Measurements from ENCODE around the gene NPPA.

Gene NPPA

DNA sequence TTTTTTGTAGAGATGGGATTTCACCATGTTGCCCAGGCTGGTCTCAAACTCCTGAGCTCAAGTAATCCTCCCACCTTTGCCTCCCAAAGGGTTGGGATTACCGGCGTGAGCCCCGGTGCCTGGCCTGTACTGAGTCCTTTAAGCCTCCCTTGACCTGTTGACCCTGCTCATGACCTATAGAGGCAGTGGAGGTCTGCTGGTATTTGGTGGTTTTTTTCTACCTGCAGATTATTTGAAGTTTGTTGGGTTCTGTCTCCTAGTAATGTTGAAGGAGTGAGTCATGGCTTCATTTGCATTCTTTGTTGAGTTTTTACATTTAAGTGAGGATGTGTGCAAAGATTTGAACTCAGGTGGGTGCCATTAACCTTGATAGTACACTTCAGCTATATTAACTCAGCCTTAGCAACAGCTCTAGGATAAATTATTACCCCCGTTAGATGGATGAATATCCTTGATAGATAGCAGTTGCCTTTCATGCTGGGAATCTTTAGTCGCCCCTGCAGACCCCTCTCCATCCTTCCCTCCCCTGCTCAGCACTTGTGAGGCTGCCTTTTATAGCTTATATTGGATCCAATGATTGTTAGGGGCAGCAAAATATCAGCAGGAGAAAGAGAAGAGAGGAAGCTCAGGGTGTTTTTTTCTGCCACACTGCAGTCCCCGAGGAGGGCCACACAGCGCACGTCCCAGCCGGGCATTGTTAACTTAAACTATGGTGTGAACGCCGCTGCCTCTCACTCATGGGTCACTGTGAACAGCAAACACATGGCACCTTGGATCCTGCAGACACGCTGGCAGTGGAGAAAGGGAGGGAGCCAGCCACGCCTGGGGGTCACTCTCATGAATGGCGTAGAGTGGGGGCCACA, 26.0 kb upstream of the NPPA start:
- FAIRE-seq: no peak

DNA sequence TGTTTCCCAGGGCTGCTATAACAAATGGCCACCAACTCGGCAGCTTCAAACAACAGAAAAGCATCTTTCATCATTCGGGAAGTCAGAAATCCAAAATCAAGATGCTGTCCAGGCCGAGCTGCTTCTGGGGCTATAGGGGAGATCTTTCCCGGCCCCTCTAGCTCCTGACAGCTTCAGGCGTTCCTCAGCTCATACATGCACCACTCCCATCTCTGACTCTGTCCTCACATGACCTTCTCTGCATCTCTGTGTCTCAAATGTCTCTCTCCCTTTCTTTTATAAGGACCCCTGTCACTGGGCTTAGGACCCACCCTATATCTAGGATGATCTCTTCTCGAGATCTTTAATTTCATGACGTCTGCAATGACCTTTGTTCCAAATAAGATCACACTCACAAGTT, 25.0 kb upstream of the NPPA start:
- FAIRE-seq: no peak

GRCh38 chr1:11869650-11870207, 22.1 kb upstream of the NPPA start:
- no peak for FAIRE-seq

DNA sequence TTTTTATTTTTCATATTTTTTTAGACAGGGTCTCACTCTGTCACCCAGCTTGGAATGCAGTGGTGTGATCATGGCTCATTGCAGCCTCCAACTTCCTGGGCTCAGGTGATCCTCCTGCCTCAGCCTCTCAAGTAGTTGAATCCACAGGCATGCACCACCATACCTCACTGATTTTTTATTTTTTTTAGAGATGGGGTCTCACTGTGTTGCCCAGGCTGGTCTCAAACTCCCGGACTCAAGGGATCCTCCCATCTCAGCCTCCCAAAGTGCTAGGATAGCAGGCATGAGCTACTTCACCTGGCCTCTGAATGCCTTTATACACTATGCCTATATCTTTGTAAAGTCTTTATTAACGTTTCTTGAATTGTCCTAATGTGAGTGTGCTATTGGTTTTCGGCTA, 21.5 kb upstream of the NPPA start:
- FAIRE-seq: no peak

DNA sequence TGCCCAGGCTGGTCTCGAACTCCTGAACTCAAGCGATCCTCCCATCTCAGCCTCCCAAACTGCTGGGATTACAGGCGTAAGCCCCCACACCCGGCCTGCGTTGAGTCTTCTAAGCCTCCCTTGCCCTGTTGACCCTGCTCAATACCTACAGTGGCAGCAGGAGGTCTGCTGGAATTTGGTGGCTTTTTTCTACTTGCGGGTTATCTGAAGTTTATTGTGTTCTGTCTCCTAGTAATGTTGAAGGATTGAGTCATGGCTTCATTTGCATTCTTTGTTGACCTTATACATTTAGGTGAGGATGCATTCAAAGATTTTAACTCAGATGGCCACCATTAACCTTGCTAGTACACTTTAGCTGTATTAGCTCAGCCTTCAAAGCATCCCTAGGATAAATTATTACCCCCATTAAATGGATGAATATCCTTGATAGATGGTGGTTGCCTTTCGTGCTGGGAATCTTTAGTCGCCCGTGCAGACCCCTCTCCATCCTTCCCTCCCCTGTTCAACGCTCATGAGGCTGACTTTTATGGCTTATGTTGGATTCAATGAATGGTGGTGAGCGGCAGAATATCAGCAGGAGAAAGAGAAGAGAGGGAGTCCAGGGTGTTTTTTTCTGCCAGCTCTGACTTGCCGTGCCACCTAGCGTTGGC, 20.9 kb upstream of the NPPA start:
- no peak for FAIRE-seq

DNA sequence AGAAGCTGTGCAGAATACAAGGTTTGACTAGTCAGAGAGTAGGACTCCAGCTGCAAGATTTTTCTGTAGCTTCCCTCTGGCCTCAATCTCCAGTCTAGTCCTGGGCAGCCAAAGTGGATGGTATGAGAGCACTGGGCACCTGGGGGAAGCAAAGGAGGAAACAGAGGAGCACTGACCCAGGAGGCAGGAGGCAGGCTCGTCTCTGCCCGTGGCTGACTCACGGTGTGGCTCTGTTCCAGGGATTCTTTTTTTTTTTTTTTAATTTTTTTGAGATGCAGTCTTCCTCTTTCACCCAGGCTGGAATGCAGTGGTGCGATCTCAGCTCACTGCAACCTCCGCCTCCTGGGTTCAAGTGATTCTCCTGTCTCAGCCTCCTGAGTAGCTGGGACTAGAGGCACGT, 15.3 kb upstream of the NPPA start:
- FAIRE-seq: no peak

DNA sequence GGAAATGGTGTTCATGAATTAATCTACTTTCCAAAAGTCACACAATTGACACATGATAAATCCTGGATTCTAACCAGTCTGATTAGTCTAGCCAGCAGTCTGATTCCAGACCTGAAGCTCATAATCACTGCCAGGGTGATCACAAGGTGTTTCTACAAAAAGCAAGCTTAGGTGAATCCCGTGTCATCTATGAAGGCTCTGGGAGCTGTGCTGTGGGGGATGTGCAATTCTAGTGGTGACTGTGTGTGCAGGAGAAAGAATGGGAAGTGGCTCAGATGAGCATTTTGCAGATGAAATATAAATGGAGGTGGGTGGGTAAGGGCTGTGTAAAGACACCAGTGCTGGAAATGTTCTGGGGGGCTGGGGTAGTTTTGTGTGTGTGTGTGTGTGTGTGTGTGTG, 13.0 kb upstream of the NPPA start:
- FAIRE-seq: no peak

- no peak for FAIRE-seq
Measured at GRCh38 chr1:11860083-11860482, 12.5 kb upstream of the NPPA start.

- no peak for FAIRE-seq
Measured at GRCh38 chr1:11858968-11859871, 11.6 kb upstream of the NPPA start.

DNA sequence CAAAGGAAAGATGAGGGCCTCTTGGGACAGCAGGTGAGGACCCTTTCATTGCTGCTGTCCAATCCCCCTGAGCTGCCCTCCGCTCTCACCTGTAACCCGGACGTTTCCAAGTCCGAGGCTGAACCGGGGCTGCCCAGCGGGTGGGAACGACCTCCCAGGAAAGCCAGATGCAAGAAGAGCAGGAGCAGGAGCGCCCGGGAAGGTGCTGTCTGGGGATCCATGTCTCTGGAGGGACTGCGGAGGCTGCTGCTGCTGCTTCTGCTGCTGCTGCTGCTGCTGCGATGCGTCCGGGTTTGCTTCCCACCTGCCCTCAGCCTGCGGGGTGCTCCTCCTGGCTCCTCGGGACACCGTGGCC, 11.0 kb upstream of the NPPA start, which contains the start of gene NPPB:
TSS of gene NPPB (minus strand) at position 333 of the 355 bp plus-strand sequence. CDS start at position 221, 112 bp downstream.
- FAIRE-seq: no peak

DNA sequence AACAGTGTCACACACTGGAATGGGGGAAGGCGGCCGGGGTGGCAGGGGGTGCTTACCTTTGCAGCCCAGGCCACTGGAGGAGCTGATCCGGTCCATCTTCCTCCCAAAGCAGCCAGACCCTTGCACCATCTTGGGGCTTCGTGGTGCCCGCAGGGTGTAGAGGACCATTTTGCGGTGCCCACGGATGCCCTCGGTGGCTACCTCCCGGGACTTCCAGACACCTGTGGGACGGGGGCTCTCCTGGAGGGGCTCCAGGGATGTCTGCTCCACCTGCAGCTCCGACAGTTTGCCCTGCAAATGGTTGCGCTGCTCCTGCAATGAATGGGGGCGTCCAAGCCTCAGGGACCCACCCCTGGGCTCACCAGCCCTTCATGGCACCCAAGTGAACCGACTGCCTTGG, 10.6 kb upstream of the NPPA start:
- FAIRE-seq: no peak

GRCh38 chr1:11857164-11857851, 9.7 kb upstream of the NPPA start:
- FAIRE-seq: no peak

DNA sequence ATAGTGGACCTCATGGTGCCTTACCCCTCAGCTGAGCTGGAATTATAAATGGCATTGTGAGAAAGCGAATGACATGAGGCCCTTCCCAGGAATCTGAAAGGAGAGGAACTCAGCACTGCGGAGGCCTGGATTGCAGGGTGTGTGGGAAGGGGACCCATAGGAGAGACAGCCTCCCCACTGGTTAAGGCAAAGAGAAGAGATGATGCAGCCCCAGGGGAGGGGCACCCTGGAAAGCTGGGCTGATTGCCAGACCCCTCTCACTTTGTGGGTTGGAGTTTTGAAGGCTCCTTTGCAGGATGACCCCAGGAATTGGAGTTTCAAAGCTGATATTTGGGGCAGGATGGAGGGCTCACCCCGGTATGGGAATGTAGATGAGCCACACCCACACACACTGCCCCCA, 9.1 kb upstream of the NPPA start:
- FAIRE-seq: no peak

DNA sequence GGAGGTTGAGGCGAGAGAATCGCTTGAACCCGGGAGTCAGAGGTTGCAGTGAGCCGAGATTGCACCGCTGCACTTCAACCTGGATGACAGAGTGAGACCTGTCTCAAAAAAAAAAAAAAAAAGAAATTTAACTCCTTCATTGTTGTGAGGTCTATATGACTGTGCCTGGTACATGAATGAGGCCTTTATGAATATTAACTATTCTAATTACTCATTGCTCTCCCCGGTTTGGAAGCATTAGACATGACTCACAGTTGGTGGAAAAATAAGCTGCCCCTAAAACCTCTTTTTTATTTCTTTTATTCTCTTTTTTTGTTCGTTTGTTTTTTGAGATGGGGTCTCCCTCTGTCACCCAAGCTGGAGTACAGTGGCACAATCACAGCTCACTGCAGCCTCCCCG, 7.8 kb upstream of the NPPA start:
- no peak for FAIRE-seq

DNA sequence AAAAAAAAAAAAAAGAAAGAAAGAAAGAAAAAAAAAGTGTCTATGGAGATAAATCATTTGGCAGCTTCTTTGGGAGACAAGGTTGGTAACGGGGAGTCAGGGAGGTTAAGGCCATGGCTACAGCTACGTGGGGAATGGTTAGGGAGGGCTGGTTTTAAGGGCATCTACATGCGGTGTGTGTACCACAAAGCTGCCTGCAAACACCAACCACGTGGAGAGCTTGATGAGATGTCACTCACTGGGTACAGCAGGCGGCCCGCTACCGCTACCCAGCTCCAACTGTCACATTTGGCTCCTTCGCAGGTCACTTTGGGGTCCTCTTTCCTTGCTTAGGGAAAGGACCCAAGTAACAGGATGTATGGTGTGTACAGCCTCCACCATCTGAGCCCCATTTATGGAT, 6.9 kb upstream of the NPPA start:
- FAIRE-seq: no peak

DNA sequence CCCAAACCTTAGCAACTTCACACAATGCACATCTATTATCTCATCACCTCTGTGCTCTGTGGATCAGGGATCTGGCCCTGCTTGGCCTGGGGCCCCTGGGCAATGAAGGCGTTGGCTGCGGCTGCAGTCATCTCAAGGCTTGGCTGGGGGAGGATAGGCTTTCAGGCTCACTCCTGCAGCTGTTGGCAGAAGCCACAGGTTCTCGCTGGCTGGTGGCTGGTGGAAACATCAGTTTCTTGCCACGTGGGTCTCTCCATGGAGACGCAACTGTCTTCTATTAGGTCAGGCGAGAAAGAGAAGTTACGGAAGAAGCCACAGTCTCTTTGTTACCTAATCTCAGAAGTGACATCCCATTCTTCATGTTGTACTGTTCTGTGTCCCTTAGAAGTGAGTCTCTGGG, 3.6 kb upstream of the NPPA start:
- FAIRE-seq: no peak

- FAIRE-seq: no peak
Measured at GRCh38 chr1:11850156-11850555, 2.6 kb upstream of the NPPA start.

DNA sequence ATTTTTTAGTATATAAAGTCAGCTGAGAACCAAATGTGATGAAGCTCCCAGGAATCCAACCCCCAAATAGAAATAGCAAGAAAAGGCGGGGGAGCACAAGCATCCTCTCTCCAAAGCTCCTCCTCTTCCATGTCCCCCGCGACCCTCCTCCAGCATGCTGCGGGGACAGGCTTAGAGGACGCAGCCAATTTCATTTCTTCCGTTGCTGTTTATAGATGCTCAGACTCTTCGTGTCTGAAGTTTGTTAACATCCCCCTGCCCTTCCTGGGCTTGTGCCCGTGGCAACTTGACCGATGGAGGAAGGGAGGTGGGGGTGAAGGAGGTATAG, 754 bp upstream of the NPPA start:
- no peak for FAIRE-seq

- no peak for FAIRE-seq
Measured at GRCh38 chr1:11845641-11846335, 1.8 kb downstream of the NPPA start.

DNA sequence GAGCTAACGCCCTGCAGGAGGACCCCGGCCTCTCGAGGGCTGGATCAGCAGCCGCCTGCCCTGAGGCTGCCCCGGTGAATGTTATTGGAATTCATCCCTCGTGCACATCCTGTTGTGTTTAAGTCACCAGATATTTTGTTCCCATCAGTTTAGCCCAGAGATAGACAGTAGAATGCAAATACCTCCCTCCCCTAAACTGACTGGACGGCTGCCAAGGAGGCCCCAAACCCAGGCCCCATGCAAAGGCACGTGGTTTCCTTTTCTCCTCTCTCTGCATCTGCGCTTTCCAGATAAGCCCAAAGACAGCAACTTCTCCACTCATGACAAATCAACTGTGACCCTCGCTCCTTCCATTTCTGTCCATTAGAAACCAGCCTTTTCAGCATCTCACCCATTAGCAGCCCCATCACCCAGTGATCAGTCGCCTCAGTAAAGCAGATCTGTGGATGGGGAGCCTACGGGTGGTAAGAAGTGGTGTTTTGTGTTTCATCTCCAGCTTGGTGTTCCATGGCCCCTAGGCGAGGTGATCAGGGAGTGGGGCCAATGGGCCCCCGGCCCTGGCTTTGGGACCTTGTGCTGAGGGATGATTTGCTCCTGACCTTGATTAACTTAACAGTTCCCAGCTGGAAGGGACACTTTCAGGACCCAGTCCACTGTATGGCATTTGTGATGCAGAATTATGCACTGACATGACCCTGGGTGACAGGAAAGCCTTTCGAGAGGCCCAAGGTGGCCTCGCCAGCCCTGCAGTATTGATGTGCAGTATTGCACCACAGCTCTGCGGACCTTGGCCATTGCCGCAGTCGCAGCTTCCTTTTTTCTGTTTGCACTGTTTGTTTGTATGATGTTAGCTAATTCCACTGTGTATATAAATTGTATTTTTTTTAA, 5.2 kb downstream of the NPPA start:
- FAIRE-seq: no peak

All from G401.6 (cell line).